GM10847 (cell line): ENCODE results near the gene FAU.

Experiments
- POLR2A ChIP-seq: IDR thresholded peaks from 2 replicates; pipeline ENCODE4 v1.6.1; 2011; ENCODE audit not compliant: insufficient read length; ENCODE audit errors: extremely low read depth

The FAU gene

DNA sequence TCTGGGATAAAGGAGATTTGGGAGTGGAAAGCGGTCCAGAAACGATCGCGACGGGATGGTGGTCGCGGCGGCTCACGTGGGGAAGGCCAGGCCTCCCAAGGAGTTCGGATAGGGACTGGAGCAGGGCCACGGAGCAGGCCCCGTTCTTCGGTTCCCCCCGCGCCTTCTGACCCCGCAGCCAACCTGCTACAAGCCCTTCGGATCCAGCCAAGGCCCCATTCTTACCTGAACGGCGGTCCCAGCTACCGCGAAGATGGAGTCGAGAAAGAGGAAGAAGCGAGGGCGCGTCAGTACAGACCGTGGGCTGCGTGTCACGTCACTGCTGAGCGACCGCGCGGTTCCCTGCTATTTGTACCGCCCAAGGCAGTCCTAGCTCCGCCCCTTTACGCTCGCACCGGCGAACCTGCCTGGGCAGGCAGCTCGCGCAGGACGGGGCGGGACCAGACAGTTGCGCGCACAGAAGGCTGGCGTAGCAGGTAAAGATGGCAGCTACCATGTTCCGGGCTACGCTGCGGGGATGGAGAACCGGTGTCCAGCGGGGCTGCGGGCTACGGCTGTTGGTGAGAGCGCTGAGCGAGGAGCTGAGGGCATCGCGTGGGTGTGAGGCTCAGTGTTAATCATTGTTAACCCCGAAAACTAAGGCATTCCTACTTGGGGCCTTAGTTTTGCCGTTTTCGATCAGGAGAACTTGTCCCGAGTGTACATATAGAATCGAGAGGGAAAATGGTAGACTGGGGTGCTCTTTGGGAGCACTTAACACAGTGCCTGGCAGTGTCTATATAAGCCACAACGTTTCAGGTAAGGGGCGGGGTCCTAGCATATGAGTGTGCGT lies at the start of gene FAU, which contains the start of gene MRPL49:
FAU (minus strand) TSS at position 270 of the 832 bp plus-strand sequence. CDS start 321 bp downstream, outside the sequence.
MRPL49 (plus strand) TSS at position 457 of the 832 bp plus-strand sequence; CDS start at position 483, 26 bp downstream.
- peak; percentile 84 for TF ChIP-seq POLR2A

GRCh38 chr11:65170058-65170534 lies 48.2 kb upstream of the FAU start, which contains the start of gene SPDYC:
SPDYC (plus strand) TSS chr11:65170233; CDS start chr11:65171358, 1,125 bp downstream.
- no peak for TF ChIP-seq POLR2A

- TF ChIP-seq POLR2A, result no peak
These were observed 47.3 kb upstream of the FAU start for GRCh38 chr11:65169164-65169641.

GRCh38 chr11:65167656-65168055 lies 45.7 kb upstream of the FAU start:
- TF ChIP-seq POLR2A, result no peak

GRCh38 chr11:65166893-65167292 lies 45.0 kb upstream of the FAU start:
- TF ChIP-seq POLR2A, result no peak

DNA sequence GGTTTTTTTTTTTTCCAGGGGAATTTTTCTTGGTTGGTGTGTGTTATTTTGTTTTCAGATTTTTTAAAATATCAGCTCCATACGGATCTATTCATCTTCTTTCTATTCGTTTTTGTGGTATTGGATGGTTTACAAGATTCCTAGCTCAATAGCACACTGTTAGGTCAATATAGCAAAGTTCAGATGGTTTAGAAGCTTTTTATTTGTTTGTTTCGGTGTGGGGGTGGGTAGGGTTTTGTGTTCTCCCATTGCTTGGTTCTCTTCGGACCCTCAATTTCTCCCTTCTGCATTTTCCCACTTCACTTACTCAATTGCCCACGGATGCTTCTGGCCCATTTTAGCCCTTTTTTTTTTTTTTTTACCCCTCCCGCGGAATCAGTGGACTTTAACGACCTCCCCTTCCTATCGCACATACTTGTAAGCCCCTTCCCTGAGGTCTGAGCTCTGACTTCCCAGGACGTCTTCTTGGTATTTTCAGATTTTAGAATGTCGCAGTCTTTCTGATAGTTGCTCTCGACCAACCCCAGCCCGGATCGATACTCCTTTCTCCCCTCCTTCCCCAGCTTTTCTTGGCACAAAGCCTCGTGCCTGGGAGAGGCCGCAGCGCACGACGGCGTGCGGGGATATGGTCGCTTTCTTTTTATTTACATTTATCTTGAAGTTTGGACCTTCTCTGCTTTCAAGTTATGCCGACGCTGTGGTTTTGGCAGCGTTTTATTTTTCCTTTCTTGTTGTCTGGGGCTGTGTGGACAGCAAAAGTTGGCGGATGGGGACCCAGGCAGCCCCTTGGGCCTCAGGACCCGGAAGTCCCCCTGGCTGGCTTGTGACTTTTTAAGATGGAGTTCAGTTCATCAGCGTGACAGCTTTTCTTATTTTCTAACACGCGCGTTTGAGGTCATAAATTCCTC lies 43.7 kb upstream of the FAU start:
- TF ChIP-seq POLR2A, result no peak

DNA sequence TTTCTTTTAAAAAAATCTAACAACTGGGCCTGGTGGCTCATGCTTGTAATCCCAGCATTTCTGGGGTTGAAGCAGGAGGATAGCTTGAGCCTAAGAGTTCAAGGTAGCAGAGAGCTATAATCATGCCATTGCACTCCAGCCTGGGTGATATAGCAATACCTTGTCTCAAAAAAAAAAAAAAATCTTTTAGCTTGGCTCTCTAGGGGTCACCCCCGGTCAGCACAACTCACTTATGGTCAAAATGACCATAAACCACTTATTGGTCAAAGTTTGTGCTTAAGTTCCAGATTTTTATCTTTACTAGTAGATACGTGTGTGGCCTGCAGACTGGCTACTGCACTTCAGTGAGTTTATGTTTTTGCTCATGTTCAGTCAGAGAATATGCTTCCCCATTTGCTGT lies 41.8 kb upstream of the FAU start:
- no peak for TF ChIP-seq POLR2A

DNA sequence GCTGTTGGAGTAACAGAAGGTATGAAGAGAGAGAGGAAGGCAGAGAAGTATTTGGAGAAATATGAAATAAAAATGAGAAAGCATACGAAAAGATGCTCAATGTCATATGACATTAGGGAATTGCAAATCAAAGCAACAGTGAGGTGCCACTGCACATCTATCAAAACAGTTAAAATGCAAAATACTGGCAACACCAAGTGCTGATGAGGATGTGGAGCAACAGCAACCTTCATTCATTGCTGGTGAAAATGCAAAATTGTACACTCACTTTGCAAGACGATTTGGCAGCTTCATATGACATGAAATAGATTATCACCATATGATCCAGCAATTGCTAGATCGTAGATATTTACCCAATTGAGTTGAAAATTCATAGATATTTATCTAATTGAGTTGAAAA lies 38.7 kb upstream of the FAU start:
- no peak for TF ChIP-seq POLR2A

GRCh38 chr11:65159012-65159411 lies 37.1 kb upstream of the FAU start:
- TF ChIP-seq POLR2A, result no peak

- TF ChIP-seq POLR2A, result no peak
These were observed 35.4 kb upstream of the FAU start for GRCh38 chr11:65157336-65157735.

GRCh38 chr11:65156926-65157325 lies 35.0 kb upstream of the FAU start:
- TF ChIP-seq POLR2A, result no peak

GRCh38 chr11:65156256-65156655 lies 34.3 kb upstream of the FAU start:
- no peak for TF ChIP-seq POLR2A

DNA sequence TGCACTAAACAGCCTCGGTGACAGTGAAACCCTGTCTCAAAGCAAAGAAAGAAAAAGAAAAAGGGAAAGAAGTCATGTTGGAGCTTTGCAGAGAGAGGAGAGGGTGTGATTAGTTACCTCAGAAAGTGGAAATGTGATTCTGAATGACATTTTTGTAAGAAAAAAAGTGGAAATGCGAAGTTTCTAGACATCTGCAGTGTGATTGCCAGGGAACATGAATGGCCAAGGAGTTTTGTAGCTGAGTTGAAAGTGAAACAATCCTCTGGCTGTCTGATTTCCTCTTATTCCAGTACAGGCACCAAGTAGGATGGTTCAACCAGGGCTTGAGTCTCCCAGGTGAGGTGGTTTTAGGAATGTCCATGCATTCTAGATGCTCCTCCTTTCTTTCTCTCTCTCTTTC lies 30.2 kb upstream of the FAU start:
- no peak for TF ChIP-seq POLR2A

DNA sequence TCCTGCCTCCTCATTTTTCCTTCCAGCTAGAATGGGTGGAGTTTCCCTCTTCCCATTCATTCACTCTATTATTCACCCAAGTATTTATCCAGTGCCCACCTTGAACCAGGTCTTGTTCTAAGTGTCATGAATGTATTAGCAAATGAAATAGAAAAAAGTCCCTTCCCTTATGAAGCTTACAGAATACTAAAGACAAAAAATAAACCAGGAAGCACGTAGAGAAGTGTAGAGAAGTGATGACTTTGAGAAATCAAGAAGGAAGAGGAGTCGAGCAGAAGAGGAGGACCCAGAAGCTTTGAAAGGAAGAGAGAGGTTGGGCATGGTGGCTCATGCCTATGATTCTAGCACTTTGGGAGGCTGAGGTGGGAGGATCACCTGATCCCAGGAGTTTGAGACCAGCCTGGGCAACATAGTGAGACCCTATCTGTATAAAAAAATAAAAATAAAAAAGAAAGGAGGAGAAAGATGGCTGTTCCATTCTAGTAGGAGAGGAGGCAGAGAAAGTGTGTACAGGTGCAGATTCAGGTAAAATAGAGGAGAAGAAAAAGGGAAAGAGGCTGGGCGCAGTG lies 29.5 kb upstream of the FAU start:
- TF ChIP-seq POLR2A, result no peak

DNA sequence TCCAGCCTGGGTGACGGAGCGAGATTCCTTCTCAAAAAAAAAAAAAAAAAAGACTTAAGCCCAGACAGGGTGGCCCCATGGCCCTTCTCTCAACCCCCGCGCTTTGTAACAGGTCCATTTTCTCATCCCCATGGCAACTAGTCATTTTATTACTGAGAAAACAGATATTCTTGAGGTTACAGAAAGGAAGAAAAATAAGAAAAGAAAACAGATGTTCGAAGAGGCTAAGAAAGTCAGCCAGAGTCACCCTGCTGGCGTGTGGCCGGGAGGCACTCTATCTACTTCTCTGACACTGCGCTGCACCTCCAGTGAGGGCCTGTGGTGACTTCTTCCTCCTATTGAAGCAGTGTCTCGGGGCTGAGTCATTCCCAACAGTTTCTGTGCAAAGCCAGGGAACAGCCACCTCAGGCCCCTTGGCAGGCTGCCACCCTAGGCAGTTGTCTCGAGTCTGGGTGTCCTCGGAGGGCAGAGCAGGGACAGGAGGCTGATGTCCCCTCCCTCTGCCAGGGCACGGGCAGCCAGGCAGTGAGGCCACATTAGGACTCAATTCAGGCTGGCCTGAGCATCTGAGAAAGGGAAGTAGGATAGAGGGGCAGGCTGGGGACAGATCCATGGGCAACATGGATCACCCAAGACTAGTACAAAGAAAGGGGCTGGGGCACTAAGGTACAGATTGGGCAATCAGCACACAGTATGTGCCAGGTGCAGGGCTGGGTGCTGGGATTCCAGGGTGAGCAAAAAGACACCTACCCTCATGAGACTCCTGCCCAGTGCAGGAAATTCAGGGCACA lies 28.8 kb upstream of the FAU start:
- TF ChIP-seq POLR2A, result no peak

DNA sequence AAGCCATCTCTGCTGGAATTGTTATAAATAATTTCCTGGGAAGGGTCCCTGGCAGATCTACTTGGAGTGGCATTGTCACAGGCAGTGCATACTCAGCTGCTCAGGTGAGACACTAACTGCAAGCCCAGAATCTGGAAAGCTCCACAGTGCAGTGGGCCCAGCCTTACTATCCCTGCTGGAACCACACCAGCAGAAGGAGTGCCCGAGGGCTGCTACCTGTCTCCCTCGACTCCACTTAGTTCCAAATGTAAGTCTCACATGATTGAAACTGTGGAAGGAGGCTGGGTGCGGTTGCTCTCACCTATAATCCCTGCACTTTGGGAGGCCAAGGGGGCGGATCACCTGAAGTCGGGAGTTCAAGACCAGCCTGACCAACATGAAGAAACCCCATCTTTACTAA lies 26.7 kb upstream of the FAU start:
- no peak for TF ChIP-seq POLR2A
